ENCODE measurements around the gene ARHGAP26.

DNA sequence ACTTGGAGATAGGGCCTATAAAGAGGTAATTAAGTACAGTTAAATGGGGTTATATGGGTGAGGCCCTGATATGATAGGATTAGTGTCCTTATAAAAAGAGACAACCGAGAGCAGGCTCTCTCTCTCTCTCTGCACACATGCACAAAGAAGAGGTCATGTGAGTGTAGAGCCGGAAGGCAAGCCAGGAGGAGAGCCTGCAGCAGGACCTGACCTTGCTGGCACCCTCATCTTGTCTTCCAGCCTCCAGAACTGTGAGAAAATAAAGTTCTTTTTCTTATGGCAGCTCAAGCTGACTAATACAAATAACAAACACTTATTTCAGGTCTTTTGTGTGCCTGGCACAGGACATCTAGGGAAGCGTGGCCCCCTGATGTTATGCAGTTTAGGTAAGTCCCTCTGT, 62.1 kb downstream of the ARHGAP26 start:
- TF ChIP-seq, protein P1, sequence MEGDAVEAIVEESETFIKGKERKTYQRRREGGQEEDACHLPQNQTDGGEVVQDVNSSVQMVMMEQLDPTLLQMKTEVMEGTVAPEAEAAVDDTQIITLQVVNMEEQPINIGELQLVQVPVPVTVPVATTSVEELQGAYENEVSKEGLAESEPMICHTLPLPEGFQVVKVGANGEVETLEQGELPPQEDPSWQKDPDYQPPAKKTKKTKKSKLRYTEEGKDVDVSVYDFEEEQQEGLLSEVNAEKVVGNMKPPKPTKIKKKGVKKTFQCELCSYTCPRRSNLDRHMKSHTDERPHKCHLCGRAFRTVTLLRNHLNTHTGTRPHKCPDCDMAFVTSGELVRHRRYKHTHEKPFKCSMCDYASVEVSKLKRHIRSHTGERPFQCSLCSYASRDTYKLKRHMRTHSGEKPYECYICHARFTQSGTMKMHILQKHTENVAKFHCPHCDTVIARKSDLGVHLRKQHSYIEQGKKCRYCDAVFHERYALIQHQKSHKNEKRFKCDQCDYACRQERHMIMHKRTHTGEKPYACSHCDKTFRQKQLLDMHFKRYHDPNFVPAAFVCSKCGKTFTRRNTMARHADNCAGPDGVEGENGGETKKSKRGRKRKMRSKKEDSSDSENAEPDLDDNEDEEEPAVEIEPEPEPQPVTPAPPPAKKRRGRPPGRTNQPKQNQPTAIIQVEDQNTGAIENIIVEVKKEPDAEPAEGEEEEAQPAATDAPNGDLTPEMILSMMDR (IDR thresholded peaks at IDR 0.05) = no peak
- no peak for TF ChIP-seq POLR2A (IDR thresholded peaks at IDR 0.05)
